Measurements from ENCODE around the gene IZUMO1.

DNA sequence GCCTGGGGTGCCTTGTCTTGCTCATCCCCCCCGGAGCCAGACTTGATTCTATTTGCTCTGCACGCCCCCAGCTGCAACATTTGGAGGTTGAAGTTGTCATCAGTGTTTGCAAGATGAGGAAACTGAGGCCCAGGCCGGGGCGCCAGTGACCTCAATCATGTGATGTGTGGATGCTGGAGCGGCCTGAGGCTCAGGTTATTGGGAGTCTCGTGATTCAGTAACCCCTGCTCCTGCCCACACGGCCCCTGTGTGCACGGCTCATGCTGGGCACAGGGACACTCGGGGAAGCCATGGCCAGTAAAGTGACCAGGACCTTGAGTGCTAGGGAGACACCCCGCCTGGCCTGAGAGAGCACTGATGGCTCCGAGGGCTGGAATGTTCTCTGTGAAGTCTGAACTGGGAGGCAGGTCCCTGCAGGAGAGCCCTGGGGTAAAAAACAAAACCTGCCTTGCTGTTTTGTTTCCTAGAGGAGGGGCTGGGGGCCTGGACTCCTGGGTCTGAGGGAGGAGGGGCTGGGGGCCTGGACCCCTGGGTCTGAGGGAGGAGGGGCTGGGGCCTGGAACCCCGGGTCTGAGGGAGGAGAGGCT, 10.5 kb upstream of the IZUMO1 start:
- no peak for TF ChIP-seq POLR2A (IDR thresholded peaks at IDR 0.05; ENCODE audit: low read length)
- TF ChIP-seq GATA1 (IDR thresholded peaks at IDR 0.05; ENCODE audit: low read depth, low read length): no peak
